GM03348 (cell line): Measurements from ENCODE around the gene APOL6.

Experiments used
- DNase-seq: peaks from one replicate; pipeline ENCODE4 v3.0.0; 2012; ENCODE audit warnings: low spot score

The APOL6 gene, protein sequence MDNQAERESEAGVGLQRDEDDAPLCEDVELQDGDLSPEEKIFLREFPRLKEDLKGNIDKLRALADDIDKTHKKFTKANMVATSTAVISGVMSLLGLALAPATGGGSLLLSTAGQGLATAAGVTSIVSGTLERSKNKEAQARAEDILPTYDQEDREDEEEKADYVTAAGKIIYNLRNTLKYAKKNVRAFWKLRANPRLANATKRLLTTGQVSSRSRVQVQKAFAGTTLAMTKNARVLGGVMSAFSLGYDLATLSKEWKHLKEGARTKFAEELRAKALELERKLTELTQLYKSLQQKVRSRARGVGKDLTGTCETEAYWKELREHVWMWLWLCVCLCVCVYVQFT

DNA sequence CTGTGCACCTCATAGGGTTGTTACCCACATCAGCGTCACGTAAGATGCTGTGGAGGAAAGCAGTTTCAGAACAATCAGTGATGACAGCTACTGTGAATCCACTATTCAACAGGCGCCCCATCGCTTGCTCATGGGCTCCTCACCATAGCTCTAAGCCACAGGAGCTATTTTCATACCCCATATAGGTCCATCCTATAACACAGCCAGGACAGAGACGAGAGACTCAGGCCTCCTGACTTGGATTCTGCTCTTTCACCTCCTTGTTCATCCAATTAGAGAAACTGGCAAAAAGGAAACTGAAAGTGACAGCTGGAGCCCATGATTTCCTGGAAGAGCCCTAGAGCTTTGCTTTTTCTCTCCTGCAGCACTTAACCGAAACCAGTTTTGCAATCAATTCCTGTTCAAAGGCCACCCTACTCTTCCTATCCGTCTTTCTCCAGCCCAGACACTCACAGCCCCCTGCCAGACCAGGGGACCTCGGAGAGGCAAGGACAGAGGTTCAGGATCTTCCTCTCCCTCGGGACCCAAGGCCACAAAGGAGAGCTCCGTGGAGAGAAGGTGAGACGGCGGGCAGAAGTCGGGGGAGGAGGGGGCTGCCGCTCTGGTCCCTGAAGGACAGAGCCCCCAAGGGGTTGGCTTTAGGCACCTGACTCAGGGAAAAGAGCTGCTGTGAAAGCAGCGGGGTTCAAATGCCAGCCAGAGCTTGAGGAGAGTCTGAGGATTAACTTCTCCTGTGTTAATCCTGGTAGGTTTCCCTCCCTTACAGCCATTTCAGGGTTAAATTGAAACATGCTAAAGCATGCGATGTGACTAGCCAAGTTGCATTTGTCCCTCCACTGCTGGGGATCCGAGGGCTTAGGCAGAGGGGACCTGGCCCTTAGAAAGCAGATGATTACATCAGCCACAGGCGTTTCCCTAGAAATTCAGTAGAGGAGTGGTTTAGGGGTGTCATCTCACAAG, at the start of gene APOL6:
Gene APOL6, plus strand, starts transcription at position 381 of the 960 bp plus-strand sequence. CDS start 7,980 bp downstream, outside the sequence.
- DNase-seq, result peak; percentile 74

DNA sequence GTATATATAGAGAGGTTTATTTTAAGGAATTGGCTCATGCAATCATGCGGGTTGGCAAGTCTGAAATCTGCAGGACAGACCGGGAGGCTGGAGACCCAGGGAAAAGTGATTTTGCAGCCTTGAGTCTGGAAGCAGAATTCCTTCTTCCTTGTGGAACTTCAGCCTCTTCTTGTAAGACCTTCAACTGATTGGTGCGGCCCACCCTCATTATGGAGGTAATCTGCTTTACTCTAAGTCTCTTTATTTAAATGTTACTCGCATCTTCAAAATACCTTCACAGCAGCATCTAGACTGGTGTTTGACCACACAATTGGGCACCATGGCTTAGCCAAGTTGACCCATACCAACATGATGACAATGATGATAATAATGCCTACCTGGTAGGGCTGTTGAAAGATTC, 48.9 kb upstream of the APOL6 start:
- no peak for DNase-seq

DNA sequence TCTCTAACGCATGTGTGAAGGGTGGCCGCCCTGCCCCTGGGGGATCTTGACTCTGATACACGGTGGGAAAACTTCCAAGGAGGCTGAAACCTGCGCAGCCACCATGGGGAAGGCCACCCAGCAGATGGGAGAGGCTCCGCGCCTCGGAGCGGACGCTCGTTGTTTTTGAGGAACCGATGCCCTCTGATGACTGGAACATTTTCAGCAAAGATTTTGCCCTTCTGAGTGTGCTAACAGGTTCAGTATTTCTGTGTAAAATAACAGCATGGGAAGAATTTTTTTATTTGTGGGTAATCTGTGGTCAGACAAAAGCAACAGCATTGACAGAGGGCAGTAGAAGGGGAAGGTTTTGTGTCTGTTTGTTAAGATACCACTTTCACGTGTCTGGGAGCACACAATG, 47.8 kb upstream of the APOL6 start:
- DNase-seq, result no peak

DNA sequence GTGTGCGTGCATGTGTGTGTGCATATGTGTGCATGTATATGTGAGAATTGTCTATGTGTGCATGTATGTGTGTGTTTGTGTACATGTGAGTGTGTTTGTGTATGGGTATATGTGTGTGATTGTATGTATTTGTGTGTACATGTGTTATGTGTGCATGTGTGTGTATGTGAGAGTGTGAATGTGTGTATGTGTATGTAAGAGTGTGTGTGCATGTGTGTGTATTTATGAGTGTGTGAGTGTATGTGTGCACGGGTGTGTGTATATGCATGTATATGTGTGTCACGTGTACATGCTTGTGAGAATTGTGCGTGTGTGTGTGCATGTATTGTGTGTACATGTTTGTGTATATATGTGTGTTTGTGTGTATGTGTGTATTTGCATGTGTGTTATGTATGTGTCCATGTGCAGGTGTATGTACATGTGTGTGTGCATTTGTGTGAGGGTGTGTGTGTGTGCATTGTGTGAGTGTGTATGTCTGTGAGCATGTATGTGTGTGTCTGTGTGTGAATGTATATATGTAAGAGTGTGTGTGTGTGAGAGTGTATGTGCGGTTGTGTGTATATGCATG, 47.1 kb upstream of the APOL6 start:
- DNase-seq, result no peak

DNA sequence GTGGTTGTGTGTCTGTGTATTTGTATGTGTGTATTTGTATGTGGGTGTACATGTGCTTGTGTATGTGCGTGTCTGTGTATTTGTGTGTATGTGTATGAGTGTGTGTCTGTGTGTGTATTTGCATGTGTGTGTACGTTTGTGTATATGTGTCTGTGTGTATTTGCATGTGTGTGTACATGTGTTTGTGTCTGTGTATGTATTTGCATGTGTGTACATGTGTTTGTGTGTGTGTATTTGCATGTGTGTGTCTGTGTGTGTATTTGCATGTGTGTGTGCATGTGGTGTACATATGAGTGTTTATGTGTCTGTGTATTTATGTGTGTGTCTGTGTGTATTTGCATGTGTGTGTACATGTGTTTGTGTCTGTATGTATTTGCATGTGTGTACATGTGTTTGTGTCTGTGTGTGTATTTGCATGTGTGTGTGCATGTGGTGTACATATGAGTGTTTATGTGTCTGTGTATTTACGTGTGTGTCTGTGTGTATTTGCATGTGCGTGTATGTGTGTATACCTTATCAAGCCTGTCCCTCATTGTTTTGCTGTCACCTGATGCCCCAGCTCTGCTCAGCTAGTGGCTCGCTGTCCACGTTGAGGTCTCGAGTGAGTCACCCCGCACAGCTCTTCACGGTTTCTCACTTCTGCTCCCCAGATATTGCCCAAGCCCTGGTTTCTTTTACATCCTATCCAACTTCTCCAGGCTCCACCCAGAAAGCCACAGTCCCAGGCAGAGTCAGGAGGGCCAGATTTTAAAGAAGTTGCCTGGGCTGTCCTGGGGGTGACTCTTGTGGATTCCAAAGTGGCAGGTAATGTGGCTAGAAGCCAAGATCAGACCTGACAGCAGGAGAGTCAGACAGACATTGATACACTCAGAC, 46.3 kb upstream of the APOL6 start:
- peak; percentile 71 for DNase-seq

DNA sequence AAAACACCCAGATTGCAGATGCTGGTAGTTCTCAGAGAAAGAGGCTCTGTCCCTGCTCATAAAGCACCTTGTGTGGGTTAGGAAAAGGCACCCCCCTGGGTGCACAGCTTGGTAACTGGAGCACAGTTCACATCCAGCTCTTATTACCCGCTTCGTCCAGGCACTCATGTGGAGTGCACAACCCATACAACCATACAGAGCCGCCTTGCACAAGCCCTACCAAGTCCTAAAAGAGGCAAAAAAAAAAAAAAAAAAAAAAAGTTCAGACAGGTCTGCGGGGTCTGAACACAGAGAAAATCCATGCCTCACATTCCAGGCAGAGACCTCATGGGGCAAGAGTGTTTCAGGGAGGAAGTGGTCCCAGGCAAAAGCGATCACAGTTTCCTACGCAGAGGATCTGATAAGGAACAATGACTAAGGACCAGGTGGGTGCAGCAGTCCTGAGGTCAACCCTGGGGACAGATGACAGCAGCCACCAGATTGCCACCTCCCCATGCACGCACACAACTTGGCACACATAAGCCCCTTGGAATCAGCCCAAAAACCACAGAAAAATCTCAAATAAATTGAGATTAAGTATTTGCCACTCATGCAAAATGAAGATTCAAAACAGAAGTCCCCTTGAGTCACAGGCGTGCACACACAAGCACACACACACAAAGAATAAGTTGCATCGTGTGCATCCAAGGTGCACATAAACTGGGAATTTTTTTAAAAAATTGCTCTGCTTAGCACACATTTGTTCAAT, 43.5 kb upstream of the APOL6 start:
- no peak for DNase-seq

DNA sequence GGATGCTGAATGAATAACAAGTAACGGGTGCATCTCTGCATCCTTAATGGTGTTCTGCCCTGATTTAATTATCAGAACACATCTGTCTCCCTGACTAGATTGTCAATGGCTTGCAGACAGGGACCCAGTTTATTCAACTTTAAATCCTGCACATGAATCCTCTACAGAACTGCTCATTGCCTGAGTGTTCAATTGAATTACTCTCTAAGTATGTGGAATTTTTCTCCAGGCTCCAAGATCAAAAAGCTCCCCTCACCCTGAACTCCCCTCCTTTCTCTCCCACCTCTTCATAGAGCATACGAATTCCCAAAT, 42.9 kb upstream of the APOL6 start:
- DNase-seq, result no peak

DNA sequence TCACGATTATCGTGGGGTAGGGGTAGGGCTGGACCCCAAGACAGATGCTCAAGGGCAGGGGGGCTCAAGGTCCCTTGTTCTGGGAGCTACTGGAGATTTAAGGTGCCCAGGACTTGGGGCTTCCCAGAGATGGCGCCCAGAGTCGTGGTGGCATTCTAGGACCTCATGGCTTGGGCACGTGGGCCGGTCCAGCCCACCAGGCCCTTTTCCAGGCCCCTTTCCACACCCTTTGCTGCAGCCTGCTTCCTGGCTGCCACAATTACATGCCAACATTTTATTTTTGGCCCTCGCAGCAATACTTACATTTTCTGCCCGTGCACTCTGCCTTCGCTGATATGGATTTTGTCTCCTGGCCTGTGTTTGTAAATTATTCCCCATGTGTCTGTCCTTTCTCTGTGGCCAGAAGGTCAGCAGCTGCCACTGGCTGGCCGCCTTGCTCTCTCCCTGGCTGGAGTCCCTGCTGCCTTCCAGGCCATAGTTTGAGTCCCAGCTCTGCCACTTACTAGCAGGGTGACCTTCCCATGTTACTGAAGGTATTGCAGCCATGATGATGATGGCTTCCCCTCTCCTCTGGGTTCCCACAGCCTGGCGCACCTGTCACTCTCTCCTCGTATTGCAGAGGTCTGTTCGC, 42.3 kb upstream of the APOL6 start:
- DNase-seq, result no peak

DNA sequence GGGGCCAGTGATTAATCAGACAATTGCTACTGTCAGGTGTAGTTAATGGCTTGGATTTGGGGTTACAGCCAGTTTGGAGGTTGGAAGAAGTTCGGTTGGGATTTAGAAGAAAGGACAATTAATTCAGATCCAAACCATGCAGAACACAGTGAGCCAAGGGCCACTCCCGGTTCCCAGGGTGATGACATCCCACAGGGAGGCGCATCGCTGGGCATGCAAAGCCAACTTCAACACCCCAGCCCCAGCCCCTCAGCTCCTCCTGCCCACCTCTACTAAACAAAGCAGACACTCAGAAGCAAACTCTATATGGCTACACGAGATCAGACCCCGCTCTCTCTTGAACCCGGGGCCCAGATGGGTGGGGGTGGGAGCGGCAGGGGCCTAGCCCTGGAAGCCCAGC, 41.3 kb upstream of the APOL6 start:
- DNase-seq, result no peak

DNA sequence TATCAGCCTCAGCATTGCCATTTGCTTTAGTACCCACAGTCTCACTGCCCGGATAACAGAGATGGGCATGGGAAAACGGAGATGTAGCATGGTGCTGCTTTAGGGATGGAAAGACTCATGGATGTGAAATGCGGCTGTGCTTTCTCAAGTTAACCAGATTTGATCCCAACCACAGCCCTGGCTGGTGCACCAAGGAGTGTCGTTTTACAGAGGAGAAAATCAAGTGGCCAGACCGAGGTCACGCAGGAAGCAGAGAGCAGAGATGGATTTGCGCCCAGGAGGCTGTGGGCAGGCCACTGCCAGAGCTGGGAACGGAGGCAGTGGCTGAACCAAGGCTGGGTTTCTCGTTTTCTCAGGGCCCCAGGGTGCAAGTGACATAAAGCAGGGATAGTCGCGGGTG, 40.2 kb upstream of the APOL6 start:
- DNase-seq, result no peak

DNA sequence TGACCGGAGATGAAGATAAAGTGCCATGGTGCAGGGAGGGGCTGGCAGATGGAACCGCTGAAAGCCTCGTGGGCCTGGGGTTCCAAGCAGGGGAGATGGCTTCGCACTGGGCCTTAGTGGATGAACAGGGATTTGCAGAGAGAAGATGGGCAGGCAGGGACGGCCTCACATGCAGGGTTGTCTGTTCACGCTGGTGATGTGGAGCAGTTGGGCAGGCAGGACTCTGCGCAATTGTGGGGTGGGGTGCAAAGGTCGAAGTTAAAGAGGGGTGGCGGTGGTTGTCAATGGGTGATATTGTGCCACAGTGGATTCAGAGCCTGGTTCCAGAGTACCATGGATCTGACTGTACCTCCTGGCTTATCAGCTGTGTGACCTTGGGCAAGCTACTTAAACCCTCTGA, 39.0 kb upstream of the APOL6 start:
- DNase-seq, result no peak

DNA sequence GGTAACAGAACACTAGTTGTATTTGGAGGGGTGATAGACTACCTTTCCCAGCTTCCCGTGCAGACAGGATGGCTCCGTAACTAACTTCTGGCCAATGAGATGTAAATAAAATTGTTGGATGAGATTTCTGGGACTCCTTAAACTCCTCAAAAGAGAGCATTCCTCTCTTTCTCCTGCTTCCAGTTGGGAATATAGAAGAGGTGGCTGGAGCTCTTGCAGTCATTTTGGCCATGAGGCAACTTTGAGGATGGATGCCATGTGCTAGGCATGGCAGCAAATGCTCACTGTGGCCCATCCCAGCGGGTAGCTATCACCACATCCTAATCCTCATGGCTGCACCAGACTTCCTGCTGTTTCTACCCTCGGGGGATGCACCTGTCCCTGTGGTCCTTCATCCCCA, 38.5 kb upstream of the APOL6 start:
- no peak for DNase-seq

DNA sequence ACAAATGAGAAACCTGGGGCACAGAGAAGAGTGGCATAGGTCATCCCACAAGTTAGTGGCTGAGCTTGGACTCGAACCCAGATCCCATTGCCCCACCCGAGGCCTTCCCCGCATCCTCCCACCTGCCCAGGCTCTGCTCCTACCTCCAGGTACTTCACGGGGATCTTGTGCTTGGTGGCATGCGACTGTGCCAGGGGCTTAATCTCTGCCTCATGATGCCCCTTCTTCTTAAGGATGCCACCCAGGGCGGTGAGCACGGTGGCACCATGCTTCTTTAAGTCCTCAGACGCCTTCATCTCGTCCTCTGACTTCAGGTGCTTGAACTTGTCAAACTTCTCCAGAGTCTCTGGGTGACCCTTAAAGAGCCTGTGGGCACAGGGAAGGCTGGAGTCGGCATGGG, 37.5 kb upstream of the APOL6 start:
- DNase-seq, result no peak

DNA sequence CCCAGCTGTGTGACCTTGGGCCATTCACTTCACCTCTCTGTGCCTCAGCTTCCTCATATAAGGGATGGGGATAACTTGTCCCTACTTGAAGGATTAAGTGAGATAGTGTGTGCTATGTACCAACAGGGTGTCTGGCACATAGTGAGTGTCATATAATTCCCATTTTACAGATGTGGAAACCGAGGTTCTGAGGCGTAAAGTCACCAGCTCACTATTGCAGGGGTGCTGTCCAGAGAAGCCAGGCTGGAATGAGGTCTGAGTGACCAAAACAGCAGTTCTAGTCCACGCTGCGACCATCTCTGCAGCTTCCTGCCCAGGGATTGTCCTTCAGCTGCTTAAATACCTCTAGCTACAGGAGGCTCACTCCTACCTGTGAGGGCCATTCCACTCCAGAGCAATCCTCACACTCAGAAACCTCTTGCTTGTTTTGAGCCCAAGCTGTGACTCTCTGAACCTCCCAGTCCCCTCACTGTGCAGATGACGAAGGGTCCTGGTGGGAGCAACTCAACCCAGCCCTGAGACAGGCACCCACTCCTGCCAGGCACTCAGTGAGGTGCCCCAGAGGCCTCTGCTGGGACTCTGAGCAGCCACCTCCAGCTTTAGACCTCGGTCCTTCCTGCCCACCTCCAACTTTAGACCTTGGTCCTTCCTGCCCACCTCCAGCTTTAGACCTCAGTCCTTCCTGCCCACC, 36.9 kb upstream of the APOL6 start:
- no peak for DNase-seq

DNA sequence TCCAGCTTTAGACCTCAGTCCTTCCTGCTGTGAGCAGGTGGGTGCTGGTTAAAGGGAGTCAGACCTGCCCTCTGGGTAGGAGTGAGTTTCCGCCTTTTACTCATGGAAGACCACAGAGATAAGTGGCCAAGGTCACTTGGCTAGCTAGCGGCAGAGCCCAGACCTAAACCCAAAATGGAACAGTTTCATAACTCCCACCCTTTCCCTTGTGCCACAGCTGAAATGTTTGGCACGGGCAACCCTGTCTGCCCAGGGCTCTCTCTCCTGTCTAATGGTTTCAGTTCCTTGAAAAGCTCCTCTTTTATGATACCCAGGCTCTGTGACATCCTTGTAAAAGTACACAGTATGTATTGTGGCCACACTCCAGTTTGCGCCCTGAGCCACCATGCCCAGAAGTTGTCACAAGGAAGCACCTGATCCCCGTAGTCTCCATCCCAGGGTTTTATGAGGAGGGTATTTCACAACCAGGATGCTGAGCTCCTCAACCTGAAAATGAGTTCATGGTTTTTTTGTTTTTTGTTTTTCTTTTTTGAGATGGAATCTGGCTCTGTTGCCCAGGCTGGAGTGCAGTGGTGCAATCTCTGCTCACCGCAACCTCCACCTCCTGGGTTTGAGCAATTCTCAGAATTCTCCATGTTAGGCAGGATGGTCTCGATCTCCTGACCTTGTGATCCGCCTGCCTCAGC, 36.2 kb upstream of the APOL6 start:
- no peak for DNase-seq

DNA sequence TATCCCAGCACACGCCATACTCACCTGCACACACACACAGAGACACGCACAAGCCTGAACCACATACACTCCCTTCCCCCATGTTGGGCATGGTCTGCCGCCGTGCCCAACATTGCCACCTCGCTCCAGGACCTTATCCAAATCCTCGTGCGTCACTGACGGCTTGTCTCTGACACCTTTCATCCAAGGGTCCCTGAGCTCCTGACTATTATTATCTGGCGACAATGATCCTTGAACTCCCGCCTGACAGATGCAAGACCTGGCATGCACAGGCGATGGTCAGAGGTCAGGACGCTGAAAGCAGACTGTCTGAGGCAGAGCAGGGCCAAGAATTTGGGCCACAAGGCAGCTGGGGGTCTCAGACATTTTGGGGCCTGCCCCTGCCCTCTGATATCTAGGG, 35.3 kb upstream of the APOL6 start:
- DNase-seq, result no peak

DNA sequence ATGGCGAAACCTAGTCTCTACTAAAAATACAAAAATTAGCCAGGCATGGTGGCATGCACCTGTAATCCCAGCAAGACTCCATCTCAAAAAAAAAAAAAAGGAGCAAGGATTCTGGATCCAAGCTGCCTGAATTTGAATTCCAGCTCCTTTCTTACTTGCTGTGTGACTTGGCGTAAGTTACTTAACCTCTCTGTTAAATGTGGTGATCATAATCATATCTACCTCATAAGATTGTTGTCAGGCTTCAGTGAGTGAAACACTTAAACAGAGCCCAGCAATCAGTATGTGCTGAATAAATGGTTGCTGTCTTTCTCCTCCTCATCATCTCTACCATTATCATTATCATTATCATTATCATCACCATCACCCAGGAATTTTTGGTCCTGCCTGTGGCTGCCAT, 33.8 kb upstream of the APOL6 start:
- DNase-seq, result no peak

DNA sequence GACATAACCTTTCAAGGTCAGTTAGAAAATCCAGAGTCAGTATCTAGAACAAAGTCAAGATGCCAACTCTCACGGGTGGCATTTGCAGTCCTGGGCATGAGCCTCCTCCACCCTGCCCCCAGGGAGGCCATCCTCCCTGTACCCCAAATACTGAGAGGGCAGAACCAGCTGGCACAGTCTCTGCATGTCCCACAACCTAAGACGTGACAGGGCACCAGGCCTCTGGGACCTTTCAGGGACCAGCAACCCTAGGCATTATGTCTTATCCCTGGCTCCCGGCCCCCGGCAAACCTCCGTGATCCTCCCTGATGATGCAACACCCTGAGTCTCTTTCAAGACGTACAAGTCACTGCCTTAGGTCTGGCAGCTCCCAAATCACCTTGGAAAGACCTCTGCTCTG, 33.1 kb upstream of the APOL6 start:
- no peak for DNase-seq

DNA sequence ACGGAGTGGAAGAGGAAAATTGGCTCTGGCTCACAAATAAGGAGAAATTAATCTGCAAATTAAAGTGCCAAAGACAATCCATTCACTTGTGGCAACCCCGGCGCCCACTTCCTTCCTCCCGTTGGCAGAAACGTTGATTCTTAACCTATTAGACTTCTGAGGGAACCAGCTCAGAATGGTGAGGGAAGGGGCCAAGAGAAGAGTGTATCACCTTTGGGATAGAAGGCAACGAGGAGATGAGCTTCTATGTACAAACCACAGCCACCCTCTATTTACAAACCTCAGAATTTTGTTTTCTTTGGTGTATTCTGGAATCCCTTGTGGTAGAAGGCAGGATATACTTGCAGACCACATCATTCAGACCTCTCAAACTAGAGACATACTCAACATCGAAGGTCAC, 32.2 kb upstream of the APOL6 start:
- DNase-seq, result no peak
